GM12873 (cell line): ENCODE results near the gene RALGAPA1.

Source experiments
- TF ChIP-seq, protein P1 (sequence below): IDR thresholded peaks from 2 replicates; pipeline ENCODE4 v1.5.1; 2012; ENCODE audit warnings: low read depth, mild to moderate bottlenecking, moderate library complexity, low read length, control low read depth; ENCODE audit not compliant: insufficient read depth; ENCODE audit errors: missing control alignments

Gene RALGAPA1

DNA sequence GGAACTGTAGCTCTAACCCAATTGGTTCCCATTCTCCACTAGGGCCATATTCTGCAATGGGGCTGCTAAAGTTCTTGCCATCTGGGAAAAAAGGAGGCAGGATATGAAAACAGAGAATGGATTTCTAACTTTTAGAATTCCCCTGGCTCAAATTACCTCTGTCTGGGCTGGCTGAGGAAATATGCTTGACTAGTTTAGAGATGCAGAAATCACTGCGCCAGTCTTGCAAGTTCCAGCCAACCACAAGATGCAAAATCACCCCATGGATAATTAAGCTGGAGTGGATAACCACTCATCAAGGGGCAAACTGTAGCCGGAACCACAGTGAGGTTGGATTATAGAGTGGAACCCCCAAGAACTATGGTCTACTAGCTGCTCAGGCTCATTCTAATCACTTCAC lies 126.3 kb downstream of the RALGAPA1 start:
- TF ChIP-seq, protein P1, sequence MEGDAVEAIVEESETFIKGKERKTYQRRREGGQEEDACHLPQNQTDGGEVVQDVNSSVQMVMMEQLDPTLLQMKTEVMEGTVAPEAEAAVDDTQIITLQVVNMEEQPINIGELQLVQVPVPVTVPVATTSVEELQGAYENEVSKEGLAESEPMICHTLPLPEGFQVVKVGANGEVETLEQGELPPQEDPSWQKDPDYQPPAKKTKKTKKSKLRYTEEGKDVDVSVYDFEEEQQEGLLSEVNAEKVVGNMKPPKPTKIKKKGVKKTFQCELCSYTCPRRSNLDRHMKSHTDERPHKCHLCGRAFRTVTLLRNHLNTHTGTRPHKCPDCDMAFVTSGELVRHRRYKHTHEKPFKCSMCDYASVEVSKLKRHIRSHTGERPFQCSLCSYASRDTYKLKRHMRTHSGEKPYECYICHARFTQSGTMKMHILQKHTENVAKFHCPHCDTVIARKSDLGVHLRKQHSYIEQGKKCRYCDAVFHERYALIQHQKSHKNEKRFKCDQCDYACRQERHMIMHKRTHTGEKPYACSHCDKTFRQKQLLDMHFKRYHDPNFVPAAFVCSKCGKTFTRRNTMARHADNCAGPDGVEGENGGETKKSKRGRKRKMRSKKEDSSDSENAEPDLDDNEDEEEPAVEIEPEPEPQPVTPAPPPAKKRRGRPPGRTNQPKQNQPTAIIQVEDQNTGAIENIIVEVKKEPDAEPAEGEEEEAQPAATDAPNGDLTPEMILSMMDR, result no peak

DNA sequence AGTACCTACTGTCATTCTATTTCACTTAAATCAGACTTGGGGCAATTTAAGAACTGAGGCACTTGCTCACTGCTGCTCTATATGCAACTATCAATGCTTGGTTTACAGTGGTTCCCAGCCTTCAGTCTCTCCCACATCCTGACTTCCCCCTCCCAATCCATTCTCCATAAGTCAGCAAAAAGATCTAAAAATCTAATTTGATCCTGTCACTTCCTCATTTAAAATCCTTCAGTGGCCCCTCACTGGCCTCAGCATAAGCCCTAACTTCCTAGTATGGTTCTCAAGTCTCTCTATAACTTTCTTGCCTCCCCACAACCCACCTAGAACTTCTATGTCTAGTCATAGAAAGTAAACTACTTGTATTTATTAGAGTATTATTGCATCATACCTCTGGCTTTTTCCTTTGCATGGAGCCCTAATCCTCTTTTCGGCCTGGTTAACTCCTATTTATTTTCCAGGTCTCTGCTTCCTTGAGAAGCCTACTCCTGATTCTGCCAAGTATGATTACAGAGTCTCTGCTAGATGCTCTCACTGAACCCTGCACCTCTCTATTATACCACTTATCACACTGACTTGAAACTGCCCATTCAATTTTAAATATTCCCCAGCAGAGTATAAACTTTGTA lies 130.6 kb downstream of the RALGAPA1 start:
- TF ChIP-seq, protein P1, result no peak

DNA sequence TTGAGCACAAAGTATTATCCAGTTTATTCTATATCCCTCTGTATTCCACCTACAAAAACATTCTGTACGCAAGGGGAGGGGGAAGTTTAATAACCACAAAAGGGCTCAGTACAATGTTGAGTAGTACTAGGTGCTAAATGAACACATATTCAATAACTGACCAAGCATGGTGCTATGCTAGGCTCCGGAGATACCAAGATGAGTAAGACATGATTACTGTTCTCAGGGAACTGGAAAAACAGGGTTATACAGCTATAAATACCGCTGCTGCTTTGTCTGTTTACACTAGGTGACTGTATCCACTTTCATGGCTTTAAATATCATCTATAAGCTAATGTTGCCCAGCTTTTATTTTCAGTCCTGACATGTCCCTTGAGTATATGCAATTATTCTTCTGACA lies 139.3 kb downstream of the RALGAPA1 start:
- TF ChIP-seq, protein P1, result no peak

DNA sequence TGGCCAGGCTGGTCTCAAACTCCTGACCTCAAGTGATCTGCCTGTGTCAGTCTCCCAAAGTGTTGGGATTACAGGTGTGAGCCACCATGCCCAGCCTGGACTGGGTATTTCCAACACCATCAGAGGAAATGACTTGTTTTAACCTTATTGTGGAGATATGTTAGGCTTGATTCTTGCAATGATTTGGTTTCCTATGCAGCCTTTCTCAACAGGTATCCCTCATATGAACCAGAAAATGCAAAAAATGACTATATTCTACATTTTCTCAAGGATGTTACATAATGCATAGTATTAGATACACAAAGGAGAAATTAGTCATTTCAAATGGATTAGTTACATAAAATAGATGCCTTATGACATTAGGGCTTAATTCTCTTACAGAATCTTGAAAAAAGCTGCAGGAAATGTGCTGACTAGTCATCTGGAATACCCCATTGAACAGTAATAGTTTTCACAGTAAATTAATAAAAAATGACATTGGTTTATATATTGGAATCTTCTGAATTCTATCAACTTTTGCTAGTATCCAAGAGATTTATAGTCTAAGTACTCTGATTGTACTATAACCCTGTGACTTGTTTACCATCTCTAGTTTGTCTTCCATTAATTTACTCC lies 142.6 kb downstream of the RALGAPA1 start:
- TF ChIP-seq, protein P1, result no peak

DNA sequence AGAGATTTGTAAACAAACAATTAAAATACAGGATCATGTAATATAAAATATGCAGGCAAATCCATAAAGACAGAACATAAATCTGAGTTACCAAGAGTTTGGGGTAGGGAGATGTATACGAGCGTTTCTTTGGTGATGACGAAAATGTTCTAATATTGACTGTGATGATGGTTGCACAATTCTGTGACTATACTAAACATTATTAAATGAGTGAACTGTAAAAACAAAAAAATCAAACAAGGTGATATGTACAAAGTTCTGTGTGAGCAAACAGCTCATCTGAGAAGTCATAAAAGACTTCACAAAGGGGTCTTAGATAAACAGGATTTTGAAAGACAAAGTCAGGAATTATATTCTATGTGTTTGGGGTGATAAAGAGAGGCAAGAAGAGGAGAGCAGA lies 147.2 kb downstream of the RALGAPA1 start:
- TF ChIP-seq, protein P1, result no peak

DNA sequence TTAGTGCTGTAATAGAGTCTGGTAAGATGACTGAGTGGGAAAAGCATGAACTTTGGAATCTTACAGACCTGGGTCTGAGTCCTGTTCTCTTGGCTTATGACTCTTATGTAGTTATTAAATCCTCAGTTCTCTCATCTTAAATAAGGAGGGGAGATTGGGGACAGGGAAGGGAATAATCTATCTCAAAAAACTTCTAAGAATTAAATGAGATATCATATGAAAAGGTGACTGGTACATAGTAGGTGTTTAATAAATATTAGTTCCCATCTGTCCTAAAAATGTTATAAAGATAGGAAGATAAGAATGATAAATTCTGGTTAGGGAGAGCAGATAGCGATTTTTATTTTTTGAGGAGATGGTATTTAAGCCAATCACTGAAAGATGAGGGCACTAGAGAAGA lies 156.1 kb downstream of the RALGAPA1 start:
- TF ChIP-seq, protein P1, result no peak

DNA sequence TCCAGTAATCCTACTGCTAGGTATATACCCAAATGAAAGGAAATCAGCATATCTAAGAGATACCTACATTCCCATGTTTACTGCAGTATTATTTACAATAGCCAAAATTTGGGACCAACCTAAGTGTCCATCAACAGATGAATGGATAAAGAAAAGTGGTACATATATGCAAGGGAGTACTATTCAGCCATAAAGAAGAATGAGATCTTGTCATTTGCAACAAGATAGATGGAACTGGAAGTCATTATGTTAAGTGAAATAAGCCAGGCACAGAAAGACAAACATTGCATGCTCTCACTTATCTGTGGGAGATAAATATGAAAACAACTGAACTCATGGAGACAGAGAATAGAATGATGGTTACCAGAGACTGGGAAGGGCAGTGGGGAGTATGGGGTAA lies 165.6 kb downstream of the RALGAPA1 start:
- TF ChIP-seq, protein P1, result no peak
